GM12878 (cell line): Measurements from ENCODE around the gene ZNF407. TPM values are rescaled to one million over a fixed set of nuclear protein-coding genes. Genes with fewer than 3 reads are reported as not detected.

Source experiments
- ATAC-seq: fragments of 200-7000 bp; cut with Tn5 transposase; 3 replicates; pipeline ENCODE4 v1.9.1; 2020; ENCODE audit warnings: mild to moderate bottlenecking, moderate library complexity
- BruUV-seq: library from RNA; stranded (reverse); fragments of 400-500 nt; replicated peaks from 2 replicates; lab custom pipeline; 2021; lab: Mats Ljungman, UMichigan
- CTCF ChIA-PET: fragments of 300-600 bp; sonication (Branson Sonifier 250); formaldehyde crosslinking; extraction: SDS; loops from one replicate; lab custom pipeline; 2021; ENCODE audit warnings: inconsistent platforms; lab: Yijun Ruan, JAX
- POLR2A ChIA-PET: fragments of 350-600 bp; formaldehyde crosslinking; extraction: SDS; loops from one replicate; lab custom pipeline; 2021; ENCODE audit warnings: inconsistent platforms; lab: Charles Lee
- RAD21 ChIA-PET: fragments of 300-600 bp; sonication (Branson Sonifier 250); formaldehyde crosslinking; loops from one replicate; lab custom pipeline; 2023; ENCODE audit warnings: antibody characterized with exemption; ENCODE audit not compliant: unreplicated experiment; lab: Charles Lee
- SMC1A ChIA-PET: fragments of 300-600 bp; sonication (Branson Sonifier 250); formaldehyde crosslinking; loops from one replicate; lab custom pipeline; 2023; ENCODE audit not compliant: unreplicated experiment, uncharacterized antibody; lab: Charles Lee
- DNase-seq: peaks from one replicate; pipeline ENCODE4 v3.0.0-alpha.2; 2011; ENCODE audit warnings: low read depth, low spot score
- FAIRE-seq: peaks from 3 replicates; lab custom pipeline; 2011; peaks lifted over from hg19 to GRCh38; lab: Jason Lieb, UNC
- H2AFZ ChIP-seq: 2 replicates; pipeline ENCODE4 v1.6.0; 2011; ENCODE audit warnings: low read depth, low read length, control low read depth; ENCODE audit not compliant: control insufficient read depth
- H3K27ac ChIP-seq: 2 replicates; pipeline ENCODE4 v1.5.1; 2011; ENCODE audit warnings: control low read depth; ENCODE audit not compliant: control insufficient read depth, insufficient read depth
- H3K27me3 ChIP-seq, 2 experiments: replicated peaks in 1 of 2; 2 replicates each; pipeline versions ENCODE4 v1.6.0 to v1.6.1; 2011; ENCODE audit warnings: low read length in 1 of 2; ENCODE audit not compliant: control insufficient read depth in 2 of 2, insufficient read depth in 2 of 2
- H3K36me3 ChIP-seq, 2 experiments: 2 replicates each; pipeline ENCODE4 v1.5.1; 2011; ENCODE audit warnings: low read length in 1 of 2; ENCODE audit not compliant: control insufficient read depth in 2 of 2, insufficient read depth in 2 of 2
- H3K4me1 ChIP-seq: 2 replicates; pipeline ENCODE4 v1.6.1; 2011; ENCODE audit warnings: mild to moderate bottlenecking, low read length, moderate library complexity, mixed read lengths; ENCODE audit not compliant: control insufficient read depth, insufficient read depth
- H3K4me2 ChIP-seq: 2 replicates; pipeline ENCODE4 v1.6.0; 2011; ENCODE audit warnings: control low read depth; ENCODE audit not compliant: control insufficient read depth, insufficient read depth
- H3K4me3 ChIP-seq: fragments of 200-600 bp; sonication (generic); 2 replicates; pipeline ENCODE4 v1.5.1; 2016
- H3K79me2 ChIP-seq: 2 replicates; pipeline ENCODE4 v1.6.0; 2011; ENCODE audit warnings: low read length; ENCODE audit not compliant: control insufficient read depth, insufficient read depth
- H3K9ac ChIP-seq: 2 replicates; pipeline ENCODE4 v1.8.0; 2011; ENCODE audit warnings: low read length, control low read depth, mixed read lengths; ENCODE audit not compliant: control insufficient read depth, insufficient read depth
- H3K9me3 ChIP-seq: replicated peaks from 3 replicates; pipeline ENCODE4 v1.5.1; 2011; ENCODE audit warnings: mild to moderate bottlenecking, low read length; ENCODE audit not compliant: control insufficient read depth, insufficient read depth
- H4K20me1 ChIP-seq: 2 replicates; pipeline ENCODE4 v1.6.0; 2011; ENCODE audit not compliant: control insufficient read depth, insufficient read depth
- BACH1 ChIP-seq: fragments of 450-650 bp; IDR thresholded peaks from 2 replicates; pipeline ENCODE4 v1.6.1; 2017; ENCODE audit warnings: mild to moderate bottlenecking, borderline replicate concordance
- CBX3 ChIP-seq: fragments of 200-600 bp; sonication (generic); IDR thresholded peaks from 2 replicates; pipeline ENCODE4 v1.6.1; 2016; ENCODE audit warnings: low read depth, borderline replicate concordance
- EZH2 ChIP-seq: IDR thresholded peaks from 2 replicates; pipeline ENCODE4 v1.6.1; 2012; ENCODE audit warnings: low read depth, mild to moderate bottlenecking, control low read depth, inconsistent platforms, low read length, borderline replicate concordance; ENCODE audit not compliant: control insufficient read depth
- FOXK2 ChIP-seq: fragments of 450-650 bp; IDR thresholded peaks from 2 replicates; pipeline ENCODE4 v1.6.1; 2017; ENCODE audit warnings: mild to moderate bottlenecking, moderate library complexity
- IRF5 ChIP-seq: fragments of 450-650 bp; IDR thresholded peaks from 2 replicates; pipeline ENCODE4 v1.6.1; 2017; ENCODE audit warnings: borderline replicate concordance
- KAT2A ChIP-seq: conservative IDR thresholded peaks from 2 replicates; pipeline ENCODE4 v1.6.1; 2011; ENCODE audit warnings: low read depth, low read length; ENCODE audit not compliant: control insufficient read depth
- KDM1A ChIP-seq: fragments of 200-600 bp; sonication (generic); IDR thresholded peaks from 2 replicates; pipeline ENCODE4 v1.6.1; 2016; ENCODE audit warnings: borderline replicate concordance
- MXI1 ChIP-seq: fragments of 150-350 bp; IDR thresholded peaks from 2 replicates; pipeline ENCODE4 v1.6.1; 2011; ENCODE audit warnings: low read depth, mild to moderate bottlenecking, inconsistent platforms, low read length, improper control_type of control experiment
- NRF1 ChIP-seq: conservative IDR thresholded peaks from 2 replicates; pipeline ENCODE4 v1.6.1; 2011; ENCODE audit warnings: mild to moderate bottlenecking, low read depth, low read length, improper control_type of control experiment
- PAX5 ChIP-seq: IDR thresholded peaks from 2 replicates; pipeline ENCODE4 v1.6.1; 2011; ENCODE audit warnings: low read depth, low read length, borderline replicate concordance
- POLR2AphosphoS2 ChIP-seq: IDR thresholded peaks from 2 replicates; pipeline ENCODE4 v1.6.1; 2011; ENCODE audit warnings: low read depth, mild to moderate bottlenecking, low read length, improper control_type of control experiment, moderate library complexity
- SIX5 ChIP-seq: IDR thresholded peaks from 2 replicates; pipeline ENCODE4 v1.6.1; 2011; ENCODE audit warnings: mild to moderate bottlenecking, low read depth, low read length, moderate library complexity; ENCODE audit not compliant: severe bottlenecking
- SMAD1 ChIP-seq: fragments of 450-650 bp; IDR thresholded peaks from 2 replicates; pipeline ENCODE4 v1.6.1; 2018; ENCODE audit warnings: mild to moderate bottlenecking, low read depth; ENCODE audit not compliant: partially characterized antibody
- SMARCA5 ChIP-seq: fragments of 450-650 bp; IDR thresholded peaks from 2 replicates; pipeline ENCODE4 v1.6.1; 2017; ENCODE audit warnings: mild to moderate bottlenecking
- SREBF1 ChIP-seq: IDR thresholded peaks from 2 replicates; pipeline ENCODE4 v1.6.1; 2012; ENCODE audit warnings: mild to moderate bottlenecking, low read length
- SUPT20H ChIP-seq: IDR thresholded peaks from 2 replicates; pipeline ENCODE4 v1.6.1; 2011; ENCODE audit warnings: low read depth, mild to moderate bottlenecking, low read length, moderate library complexity, borderline replicate concordance; ENCODE audit not compliant: control insufficient read depth
- ZBTB33 ChIP-seq: fragments of 450-650 bp; IDR thresholded peaks from 2 replicates; pipeline ENCODE4 v1.6.1; 2017; ENCODE audit warnings: mild to moderate bottlenecking
- ZNF217 ChIP-seq: fragments of 450-650 bp; IDR thresholded peaks from 2 replicates; pipeline ENCODE4 v1.6.1; 2017; ENCODE audit warnings: antibody characterized with exemption, mild to moderate bottlenecking
- ZNF384 ChIP-seq: IDR thresholded peaks from 2 replicates; pipeline ENCODE4 v1.6.1; 2012; ENCODE audit warnings: low read depth, mild to moderate bottlenecking, low read length, improper control_type of control experiment, borderline replicate concordance
- ZNF622 ChIP-seq: fragments of 450-650 bp; IDR thresholded peaks from 2 replicates; pipeline ENCODE4 v1.6.1; 2017; ENCODE audit warnings: mild to moderate bottlenecking, inconsistent platforms
- WGBS: methylation state at CpG from one replicate; pipeline ENCODE4 v1.1.6; 2016; ENCODE audit warnings: low lambda C conversion rate; ENCODE audit not compliant: insufficient replicate concordance, insufficient coverage; ENCODE audit errors: missing lambda C conversion rate; 5-methylcytosine and 5-hydroxymethylcytosine counted together
- in situ Hi-C: fragments of 300-500 bp; cut with MboI; formaldehyde crosslinking; loops from 9 replicates; pipeline ENCODE4 v1.14.3; 2018; ENCODE audit warnings: mixed read lengths
- intact Hi-C: fragments of 100-400 bp; cut with micrococcal nuclease; formaldehyde crosslinking; loops from one replicate; pipeline ENCODE4 v1.14.2; 2022; ENCODE audit not compliant: unreplicated experiment
- polyA plus RNA-seq, 11 experiments: library from polyadenylated mRNA; depleted of rRNA in 4 of 11; unstranded in 6 of 11; stranded (reverse) in 5 of 11; fragments of >200 nt; fragmentation: Nextera tagmentation in 4 of 11; fragmentation: Illumina TruSeq in 1 of 11; extraction: Ambion mirVana in 4 of 11; extraction: Trizol in 1 of 11; gene quantifications; 1 replicate in 1 of 11; 2 replicates in 10 of 11; pipeline versions ENCODE4 v1.2.1 to v1.2.3, GENCODE V29; 2011 to 2016; ENCODE audit warnings: inconsistent platforms in 2 of 11, missing spikeins in 2 of 11, low read depth in 1 of 11
- total RNA-seq, 4 experiments: library from RNA; depleted of rRNA in 3 of 4; stranded (reverse); fragments of >200 nt in 3 of 4; fragmentation: Illumina TruSeq in 1 of 4; extraction: Trizol in 1 of 4; gene quantifications; 2 replicates each; pipeline versions ENCODE4 v1.2.1 to v1.2.3, GENCODE V29; 2013 to 2021

Gene ZNF407
- total and polyA plus RNA-seq, 10 of the 15 experiments (the other 5 are each of a cell fraction or from before 2014, with no cell fraction given), result 0.69 to 11.6 (median 5.3) TPM

GRCh38 chr18:74632351-74632679 is 34.6 kb downstream of the ZNF407 start:
- no peaks in the 10 kb centered on the region; the same call in 1 of the 2 replicates for H3K79me2 ChIP-seq
- H3K27ac ChIP-seq, result no peak overlapping the region
- H3K36me3 ChIP-seq, result peaks cover 3 to 12% of the 10 kb centered on the region in 2 experiments
- H3K4me2 ChIP-seq, result no peak overlapping the region
- BruUV-seq, result no TSS peak
- ATAC-seq (no peak), FAIRE-seq (no peak)
- no peaks in the 10 kb centered on the region for H3K27me3 ChIP-seq
- SMC1A ChIA-PET, result interaction anchor here (0.5 to 0.7 kb wide), 2 partner anchors 23 to 1007 kb away, joined by 3 to 4 read pairs; no protein-coding TSS in a partner anchor
- POLR2A ChIA-PET, result no interaction called here
- H3K9ac ChIP-seq, result no peak overlapping the region
- no peaks in the 10 kb centered on the region for H3K9me3 ChIP-seq
- RAD21 ChIA-PET, result no interaction called here
- TF ChIP-seq SREBF1, result no peak
- TF ChIP-seq KAT2A, result no peak
- TF ChIP-seq SMARCA5, result no peak
- no peak for TF ChIP-seq IRF5
- no peak for TF ChIP-seq ZBTB33
- no peak for TF ChIP-seq EZH2
- TF ChIP-seq ZNF217, result no peak
- TF ChIP-seq PAX5, result no peak
- no peak for TF ChIP-seq POLR2AphosphoS2
- no peak for TF ChIP-seq SIX5
- no peak for TF ChIP-seq MXI1
- TF ChIP-seq FOXK2, result no peak
- no peak for TF ChIP-seq CBX3
- no peak for TF ChIP-seq BACH1
- TF ChIP-seq ZNF622, result no peak
- no peak for TF ChIP-seq NRF1
- TF ChIP-seq SUPT20H, result no peak
- TF ChIP-seq SMAD1, result no peak
- TF ChIP-seq KDM1A, result no peak
- no peak for TF ChIP-seq ZNF384
- TF ChIP-seq, all 136 proteins: peak for 0
- WGBS, result 90% methylated on average over 6 of the region's 6 CpGs
- no peak for DNase-seq
- H4K20me1 ChIP-seq, result no peaks in the 10 kb centered on the region
- H3K4me1 ChIP-seq, result no peaks in the 10 kb centered on the region
- H2AFZ ChIP-seq, result no peak overlapping the region
- intact Hi-C loops (no loop called here), in situ Hi-C loops (loop anchor here (25.0 kb wide), 1 partner anchor 1730 kb away; no protein-coding TSS in a partner anchor)
- no peak overlapping the region for H3K4me3 ChIP-seq
- CTCF ChIA-PET, result interaction anchor here (1.5 kb wide), 1 partner anchor 1096 kb away, joined by 3 read pairs; no protein-coding TSS in a partner anchor
